ENCODE results near the gene MARCHF2. TPM values are rescaled to one million over a fixed set of nuclear protein-coding genes. Genes with fewer than 3 reads are reported as not detected.

Gene MARCHF2
- total and polyA plus RNA-seq, 9 of the 15 experiments (the other 6 are each of a cell fraction or from before 2014, with no cell fraction given) = 0.39 to 6.4 (median 2.2) TPM

DNA sequence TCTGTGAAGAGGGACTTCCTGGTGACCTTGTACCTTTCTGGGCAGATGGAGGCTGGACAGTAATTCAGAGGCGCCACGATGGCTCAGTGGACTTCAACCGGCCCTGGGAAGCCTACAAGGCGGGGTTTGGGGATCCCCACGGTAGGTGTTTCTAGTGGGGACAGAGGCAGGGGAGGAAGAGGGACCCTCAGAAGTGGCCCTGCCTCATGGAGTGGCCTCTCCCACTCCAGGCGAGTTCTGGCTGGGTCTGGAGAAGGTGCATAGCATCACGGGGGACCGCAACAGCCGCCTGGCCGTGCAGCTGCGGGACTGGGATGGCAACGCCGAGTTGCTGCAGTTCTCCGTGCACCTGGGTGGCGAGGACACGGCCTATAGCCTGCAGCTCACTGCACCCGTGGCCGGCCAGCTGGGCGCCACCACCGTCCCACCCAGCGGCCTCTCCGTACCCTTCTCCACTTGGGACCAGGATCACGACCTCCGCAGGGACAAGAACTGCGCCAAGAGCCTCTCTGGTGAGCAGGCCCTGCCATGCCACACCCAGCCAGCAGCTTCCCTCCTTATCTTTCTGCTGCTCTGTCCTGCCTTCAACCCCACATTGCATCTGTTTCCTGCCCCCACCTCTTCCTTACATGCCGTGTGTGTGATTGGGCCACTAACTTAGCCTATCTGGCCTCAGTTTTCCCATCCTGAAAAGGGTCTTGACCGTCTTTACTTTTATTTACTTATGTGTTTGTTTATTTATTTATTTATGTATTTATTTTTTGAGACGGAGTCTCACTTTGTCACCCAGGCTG, 41.9 kb upstream of the MARCHF2 start (continued):
- TF ChIP-seq ZNF444 (CRISPR knock-in tag; IDR thresholded peaks at IDR 0.05) (no peak), GATAD2A (IDR thresholded peaks at IDR 0.05) (peak; percentile 87; the same call in 1 of the 2 replicates), HNRNPH1 (optimal IDR thresholded peaks at IDR 0.05; ENCODE audit: low read depth, low read length) (no peak), RBBP5 (IDR thresholded peaks at IDR 0.05; ENCODE audit: borderline replicate concordance, insufficient read depth, low read length, poor library complexity, severe bottlenecking) (peak; percentile 69), LEF1 (IDR thresholded peaks at IDR 0.05) (0 out of 2 replicates have a peak, but pooled peaks have one; percentile 35), PHF8 (IDR thresholded peaks at IDR 0.05; ENCODE audit: borderline replicate concordance, low read length) (peak; percentile 53; the same call in 1 of the 2 replicates), MED1 (CRISPR knock-in tag; IDR thresholded peaks at IDR 0.05; ENCODE audit: borderline replicate concordance) (no peak), NBN (IDR thresholded peaks at IDR 0.05; ENCODE audit: low read depth) (peak; percentile 58; the same call in 1 of the 2 replicates), ZNF124 (CRISPR knock-in tag; IDR thresholded peaks at IDR 0.05) (no peak), KLF1 (tag; IDR thresholded peaks at IDR 0.05) (peak; percentile 45; the same call in 1 of the 2 replicates), ZNF551 (CRISPR knock-in tag; IDR thresholded peaks at IDR 0.05) (no peak), PRPF4 (IDR thresholded peaks at IDR 0.05; ENCODE audit: insufficient read depth, low read depth, low read length, poor library complexity, severe bottlenecking) (no peak), CHD2 (IDR thresholded peaks at IDR 0.05; ENCODE audit: low read depth, low read length) (no peak), SETDB1 (IDR thresholded peaks at IDR 0.05; ENCODE audit: low read length) (no peak), ZNF212 (CRISPR knock-in tag; IDR thresholded peaks at IDR 0.05) (no peak), IRF2 (CRISPR knock-in tag; IDR thresholded peaks at IDR 0.05) (no peak), KDM2B (CRISPR knock-in tag; IDR thresholded peaks at IDR 0.05) (no peak), ZNF140 (CRISPR knock-in tag; IDR thresholded peaks at IDR 0.05) (no peak), FOXK1 (CRISPR knock-in tag; IDR thresholded peaks at IDR 0.05; ENCODE audit: borderline replicate concordance) (no peak)
- TF ChIP-seq, protein P1, sequence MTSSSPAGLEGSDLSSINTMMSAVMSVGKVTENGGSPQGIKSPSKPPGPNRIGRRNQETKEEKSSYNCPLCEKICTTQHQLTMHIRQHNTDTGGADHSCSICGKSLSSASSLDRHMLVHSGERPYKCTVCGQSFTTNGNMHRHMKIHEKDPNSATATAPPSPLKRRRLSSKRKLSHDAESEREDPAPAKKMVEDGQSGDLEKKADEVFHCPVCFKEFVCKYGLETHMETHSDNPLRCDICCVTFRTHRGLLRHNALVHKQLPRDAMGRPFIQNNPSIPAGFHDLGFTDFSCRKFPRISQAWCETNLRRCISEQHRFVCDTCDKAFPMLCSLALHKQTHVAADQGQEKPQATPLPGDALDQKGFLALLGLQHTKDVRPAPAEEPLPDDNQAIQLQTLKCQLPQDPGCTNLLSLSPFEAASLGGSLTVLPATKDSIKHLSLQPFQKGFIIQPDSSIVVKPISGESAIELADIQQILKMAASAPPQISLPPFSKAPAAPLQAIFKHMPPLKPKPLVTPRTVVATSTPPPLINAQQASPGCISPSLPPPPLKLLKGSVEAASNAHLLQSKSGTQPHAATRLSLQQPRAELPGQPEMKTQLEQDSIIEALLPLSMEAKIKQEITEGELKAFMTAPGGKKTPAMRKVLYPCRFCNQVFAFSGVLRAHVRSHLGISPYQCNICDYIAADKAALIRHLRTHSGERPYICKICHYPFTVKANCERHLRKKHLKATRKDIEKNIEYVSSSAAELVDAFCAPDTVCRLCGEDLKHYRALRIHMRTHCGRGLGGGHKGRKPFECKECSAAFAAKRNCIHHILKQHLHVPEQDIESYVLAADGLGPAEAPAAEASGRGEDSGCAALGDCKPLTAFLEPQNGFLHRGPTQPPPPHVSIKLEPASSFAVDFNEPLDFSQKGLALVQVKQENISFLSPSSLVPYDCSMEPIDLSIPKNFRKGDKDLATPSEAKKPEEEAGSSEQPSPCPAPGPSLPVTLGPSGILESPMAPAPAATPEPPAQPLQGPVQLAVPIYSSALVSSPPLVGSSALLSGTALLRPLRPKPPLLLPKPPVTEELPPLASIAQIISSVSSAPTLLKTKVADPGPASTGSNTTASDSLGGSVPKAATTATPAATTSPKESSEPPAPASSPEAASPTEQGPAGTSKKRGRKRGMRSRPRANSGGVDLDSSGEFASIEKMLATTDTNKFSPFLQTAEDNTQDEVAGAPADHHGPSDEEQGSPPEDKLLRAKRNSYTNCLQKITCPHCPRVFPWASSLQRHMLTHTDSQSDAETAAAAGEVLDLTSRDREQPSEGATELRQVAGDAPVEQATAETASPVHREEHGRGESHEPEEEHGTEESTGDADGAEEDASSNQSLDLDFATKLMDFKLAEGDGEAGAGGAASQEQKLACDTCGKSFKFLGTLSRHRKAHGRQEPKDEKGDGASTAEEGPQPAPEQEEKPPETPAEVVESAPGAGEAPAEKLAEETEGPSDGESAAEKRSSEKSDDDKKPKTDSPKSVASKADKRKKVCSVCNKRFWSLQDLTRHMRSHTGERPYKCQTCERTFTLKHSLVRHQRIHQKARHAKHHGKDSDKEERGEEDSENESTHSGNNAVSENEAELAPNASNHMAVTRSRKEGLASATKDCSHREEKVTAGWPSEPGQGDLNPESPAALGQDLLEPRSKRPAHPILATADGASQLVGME (CRISPR knock-in tag; IDR thresholded peaks at IDR 0.05) = no peak
- TF ChIP-seq, protein P2, sequence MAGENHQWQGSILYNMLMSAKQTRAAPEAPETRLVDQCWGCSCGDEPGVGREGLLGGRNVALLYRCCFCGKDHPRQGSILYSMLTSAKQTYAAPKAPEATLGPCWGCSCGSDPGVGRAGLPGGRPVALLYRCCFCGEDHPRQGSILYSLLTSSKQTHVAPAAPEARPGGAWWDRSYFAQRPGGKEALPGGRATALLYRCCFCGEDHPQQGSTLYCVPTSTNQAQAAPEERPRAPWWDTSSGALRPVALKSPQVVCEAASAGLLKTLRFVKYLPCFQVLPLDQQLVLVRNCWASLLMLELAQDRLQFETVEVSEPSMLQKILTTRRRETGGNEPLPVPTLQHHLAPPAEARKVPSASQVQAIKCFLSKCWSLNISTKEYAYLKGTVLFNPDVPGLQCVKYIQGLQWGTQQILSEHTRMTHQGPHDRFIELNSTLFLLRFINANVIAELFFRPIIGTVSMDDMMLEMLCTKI (IDR thresholded peaks at IDR 0.05; ENCODE audit: partially characterized antibody) = no peak
